Ecto neural progenitor cell (in vitro differentiated cells): ENCODE measurements around the gene CPOX.

Experiments used
- DNase-seq: peaks from one replicate; pipeline ENCODE4 v3.0.0-alpha.2; 2018; ENCODE audit warnings: low spot score

CPOX gene

DNA sequence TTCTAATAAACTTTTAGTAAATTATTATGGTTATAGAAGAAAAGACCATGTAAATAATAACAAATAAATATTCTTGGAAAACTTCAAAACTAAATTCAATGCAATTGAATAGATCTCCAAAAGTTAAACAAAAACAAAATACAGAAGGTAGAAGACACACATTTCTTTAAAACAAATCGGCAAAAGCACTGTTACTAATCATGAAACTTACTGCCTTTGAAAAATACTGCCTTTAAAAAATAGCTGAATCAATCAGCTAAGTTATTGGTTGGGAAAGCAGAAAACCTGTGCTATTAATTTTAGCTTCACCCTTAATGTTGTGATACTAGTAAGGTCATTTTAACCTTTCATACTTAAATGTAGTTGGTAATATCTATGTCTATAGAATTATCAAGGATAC is 58.7 kb downstream of the CPOX start:
- no peak for DNase-seq

GRCh38 chr3:98534168-98534567 is 59.2 kb downstream of the CPOX start:
- no peak for DNase-seq

- no peak for DNase-seq
Measured at GRCh38 chr3:98532709-98533571, 60.5 kb downstream of the CPOX start.

- DNase-seq = no peak
Measured at GRCh38 chr3:98532275-98532637, 61.2 kb downstream of the CPOX start.

DNA sequence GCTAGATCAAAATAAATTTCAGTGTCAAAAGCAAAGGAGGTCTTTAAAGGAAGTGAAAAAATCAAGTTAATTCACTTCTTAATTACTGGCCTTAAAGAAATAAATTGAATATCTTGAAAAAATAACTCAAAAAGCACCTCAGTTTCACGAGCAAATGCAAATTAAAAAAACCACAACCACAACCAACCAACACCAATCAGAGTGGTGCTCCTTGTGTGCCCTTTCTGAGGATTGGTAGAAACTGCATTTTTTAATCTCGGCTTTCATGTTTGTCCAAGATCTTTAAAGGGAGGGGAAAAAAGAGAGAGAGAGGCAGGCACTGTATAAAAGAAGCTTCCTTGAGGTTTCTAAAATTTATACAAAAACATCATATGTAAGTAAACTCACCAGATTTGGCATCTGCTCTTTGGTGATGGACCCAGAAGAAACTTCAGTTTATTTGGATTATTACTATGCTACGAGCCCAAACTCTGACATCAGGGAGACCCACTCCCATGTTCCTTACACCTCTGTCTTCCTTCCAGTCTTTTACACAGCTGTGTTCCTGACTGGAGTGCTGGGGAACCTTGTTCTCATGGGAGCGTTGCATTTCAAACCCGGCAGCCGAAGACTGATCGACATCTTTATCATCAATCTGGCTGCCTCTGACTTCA is 61.7 kb downstream of the CPOX start, which contains the start of gene GPR15:
TSS of gene GPR15 (plus strand) at position 357 of the 653 bp plus-strand sequence. CDS start at position 413, 56 bp downstream.
- DNase-seq = no peak

DNA sequence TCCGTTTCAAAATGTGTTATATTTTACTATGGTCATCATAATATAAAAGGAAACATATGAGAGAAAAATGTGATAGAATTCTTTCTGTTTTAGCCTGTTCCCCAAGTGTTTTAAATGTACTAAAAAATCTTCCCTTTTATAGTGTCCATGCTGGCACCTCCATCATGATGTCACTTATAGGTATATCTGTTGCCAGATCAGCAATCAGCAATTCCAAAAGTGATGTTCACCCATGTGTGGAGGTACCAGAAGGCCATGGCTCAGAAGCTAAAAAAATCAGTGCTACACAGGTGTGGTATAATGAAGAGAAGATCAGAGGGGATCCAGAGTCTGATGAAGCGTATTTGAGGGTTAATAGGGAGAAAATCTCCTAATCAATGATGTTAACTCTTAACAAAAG is 62.7 kb downstream of the CPOX start:
- DNase-seq = no peak

DNA sequence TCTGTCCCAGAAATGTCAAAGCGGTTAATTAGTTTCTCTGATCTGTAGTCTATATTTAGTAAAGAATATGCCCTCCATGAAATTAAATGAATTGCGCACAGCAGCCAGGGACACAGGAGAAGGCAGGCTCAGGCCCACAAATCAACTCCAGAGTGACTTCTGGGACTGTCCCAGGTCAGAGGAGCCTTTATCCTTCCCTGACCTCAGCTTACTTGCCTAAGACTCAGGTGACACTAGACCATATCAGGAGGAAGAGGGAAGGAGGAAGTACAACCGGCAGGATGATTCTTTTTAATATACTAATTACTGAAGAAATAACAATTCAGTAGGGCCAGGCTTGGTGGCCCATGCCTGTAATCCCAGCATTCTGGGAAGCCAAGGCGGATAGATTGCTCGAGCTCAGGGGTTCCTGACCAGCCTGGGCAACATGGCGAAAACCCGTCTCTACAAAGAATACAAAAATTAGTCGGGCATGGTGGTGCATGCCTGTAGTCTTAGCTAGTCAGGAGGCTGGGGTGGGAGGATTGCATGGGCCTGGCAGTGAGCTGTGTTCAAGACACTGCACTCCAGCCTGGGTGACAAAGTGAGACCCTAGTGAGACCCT is 63.5 kb downstream of the CPOX start:
- no peak for DNase-seq
